Activated B cell treated with CpG ODN at 0.5 μM for 24 hours (primary cell): ENCODE data around the gene WBP2NL. TPM values are rescaled to one million over a fixed set of nuclear protein-coding genes. Genes with fewer than 3 reads are reported as not detected.

Experiments
- ATAC-seq: fragments of 200-7000 bp; cut with Tn5 transposase; one replicate; pipeline ENCODE4 v1.10.0; 2021; ENCODE audit warnings: low read depth, mild to moderate bottlenecking, moderate library complexity
- CTCF ChIA-PET: fragments of 350-600 bp; sonication (Branson Sonifier 250); formaldehyde crosslinking; loops from one replicate; lab custom pipeline; 2021; ENCODE audit warnings: antibody characterized with exemption; lab: Charles Lee
- POLR2A ChIA-PET: fragments of 350-600 bp; sonication (Branson Sonifier 250); formaldehyde crosslinking; loops from one replicate; lab custom pipeline; 2021; ENCODE audit warnings: antibody characterized with exemption; lab: Charles Lee
- DNase-seq: peaks from one replicate; pipeline ENCODE4 v3.0.0; 2022
- H3K27ac Mint-ChIP-seq: one replicate; pipeline ENCODE4 v1.8.0; 2020; ENCODE audit warnings: mixed read lengths
- H3K27me3 Mint-ChIP-seq: one replicate; pipeline ENCODE4 v1.8.0; 2021; ENCODE audit warnings: mixed read lengths
- H3K36me3 Mint-ChIP-seq: one replicate; pipeline ENCODE4 v1.8.0; 2021; ENCODE audit warnings: low read depth, mixed read lengths
- H3K4me1 Mint-ChIP-seq: one replicate; pipeline ENCODE4 v1.8.0; 2021; ENCODE audit warnings: mixed read lengths
- H3K4me3 Mint-ChIP-seq: one replicate; pipeline ENCODE4 v1.8.0; 2020; ENCODE audit warnings: mild to moderate bottlenecking, mixed read lengths
- H3K9me3 Mint-ChIP-seq: one replicate; pipeline ENCODE4 v1.8.0; 2020; ENCODE audit warnings: mixed read lengths
- intact Hi-C: fragments of 100-400 bp; cut with micrococcal nuclease; formaldehyde crosslinking; loops from one replicate; pipeline ENCODE4 v1.15.1; 2024
- total RNA-seq: library from RNA; stranded (reverse); gene quantifications from 2 replicates; pipeline ENCODE4 v1.2.3, GENCODE V29; 2022
- TF ChIP-seq, protein P1 (sequence below): fragments of 200-600 bp; IDR thresholded peaks from one replicate; pipeline ENCODE4 v1.8.0; 2022; ENCODE audit warnings: antibody characterized with exemption, mild to moderate bottlenecking

Gene WBP2NL
- total RNA-seq, 1 donor from 2014 or later = 7.8 TPM

DNA sequence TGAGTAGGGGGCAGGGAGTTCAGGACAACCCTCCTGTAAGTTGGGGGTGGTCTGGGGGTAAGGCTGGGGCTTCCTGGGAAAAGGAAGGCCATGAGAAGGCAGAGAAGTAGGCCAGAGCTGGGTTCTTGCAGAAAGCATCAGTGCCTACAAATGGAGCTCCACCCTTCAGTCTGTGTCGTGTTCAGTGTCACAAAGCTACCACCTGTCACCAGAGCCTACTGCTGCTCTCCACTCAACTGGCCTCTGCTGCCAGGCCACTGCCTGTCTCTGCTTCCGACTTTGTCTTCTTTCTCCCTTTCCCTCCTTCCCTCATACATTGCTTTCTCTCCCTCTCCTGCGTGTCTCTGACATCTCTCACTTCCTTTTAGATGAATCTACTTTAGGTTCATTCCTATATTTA is 3.4 kb upstream of the WBP2NL start:
- Mint-ChIP-seq H3K36me3 (peaks cover 3% of the 10 kb centered on the region), H3K27me3 (peaks cover 6% of the 10 kb centered on the region), H3K9me3 (no peaks in the 10 kb centered on the region), H3K4me1 (peaks cover 22% of the 10 kb centered on the region), H3K27ac (no peak overlapping the region), H3K4me3 (no peak overlapping the region)
- TF ChIP-seq, protein P1, sequence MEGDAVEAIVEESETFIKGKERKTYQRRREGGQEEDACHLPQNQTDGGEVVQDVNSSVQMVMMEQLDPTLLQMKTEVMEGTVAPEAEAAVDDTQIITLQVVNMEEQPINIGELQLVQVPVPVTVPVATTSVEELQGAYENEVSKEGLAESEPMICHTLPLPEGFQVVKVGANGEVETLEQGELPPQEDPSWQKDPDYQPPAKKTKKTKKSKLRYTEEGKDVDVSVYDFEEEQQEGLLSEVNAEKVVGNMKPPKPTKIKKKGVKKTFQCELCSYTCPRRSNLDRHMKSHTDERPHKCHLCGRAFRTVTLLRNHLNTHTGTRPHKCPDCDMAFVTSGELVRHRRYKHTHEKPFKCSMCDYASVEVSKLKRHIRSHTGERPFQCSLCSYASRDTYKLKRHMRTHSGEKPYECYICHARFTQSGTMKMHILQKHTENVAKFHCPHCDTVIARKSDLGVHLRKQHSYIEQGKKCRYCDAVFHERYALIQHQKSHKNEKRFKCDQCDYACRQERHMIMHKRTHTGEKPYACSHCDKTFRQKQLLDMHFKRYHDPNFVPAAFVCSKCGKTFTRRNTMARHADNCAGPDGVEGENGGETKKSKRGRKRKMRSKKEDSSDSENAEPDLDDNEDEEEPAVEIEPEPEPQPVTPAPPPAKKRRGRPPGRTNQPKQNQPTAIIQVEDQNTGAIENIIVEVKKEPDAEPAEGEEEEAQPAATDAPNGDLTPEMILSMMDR = no peak
- ChIA-PET POLR2A (interaction anchor here (0.9 kb wide), 1 partner anchor 95 kb away, joined by 3 read pairs; the partner anchor contains the start of gene NDUFA6), CTCF (no interaction called here)
- intact Hi-C loops = loop anchor here (5.0 kb wide), 2 partner anchors 37 to 38 kb away; no protein-coding TSS in a partner anchor
- ATAC-seq (no peak), DNase-seq (no peak)

DNA sequence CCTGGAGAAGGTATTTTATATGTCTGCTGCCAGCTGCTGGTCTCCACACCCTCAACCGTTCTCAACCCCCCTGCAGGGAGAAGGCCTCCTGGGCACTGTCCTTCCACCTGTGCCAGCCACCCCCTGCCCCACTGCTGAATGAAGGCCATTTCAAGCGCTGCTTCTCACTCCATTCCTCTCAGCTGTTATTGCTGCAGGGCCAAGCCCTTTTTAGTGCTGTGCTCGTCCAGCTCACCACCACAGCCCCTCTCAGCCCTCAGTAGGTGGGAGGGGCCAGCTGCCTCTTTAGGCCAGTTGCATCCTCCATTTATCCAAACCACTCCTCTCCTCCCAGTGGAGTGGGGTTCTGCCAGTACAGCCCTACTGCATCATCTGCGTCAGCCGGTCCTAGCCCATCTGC is 1.8 kb upstream of the WBP2NL start:
- TF ChIP-seq, protein P1 = no peak
- CTCF ChIA-PET = no interaction called here
- DNase-seq (no peak), ATAC-seq (no peak)
- POLR2A ChIA-PET = interaction anchor here (1.2 kb wide), 1 partner anchor 83 kb away, joined by 3 read pairs; the partner anchor contains the start of gene SMDT1
- Mint-ChIP-seq H3K9me3 (no peaks in the 10 kb centered on the region), H3K4me3 (no peak overlapping the region), H3K36me3 (peaks cover 15% of the 10 kb centered on the region), H3K27me3 (peaks cover 2% of the 10 kb centered on the region), H3K4me1 (peaks cover 22% of the 10 kb centered on the region), H3K27ac (no peak overlapping the region)
- intact Hi-C loops = loop anchor here (5.0 kb wide), 2 partner anchors 35 to 40 kb away; no protein-coding TSS in a partner anchor

DNA sequence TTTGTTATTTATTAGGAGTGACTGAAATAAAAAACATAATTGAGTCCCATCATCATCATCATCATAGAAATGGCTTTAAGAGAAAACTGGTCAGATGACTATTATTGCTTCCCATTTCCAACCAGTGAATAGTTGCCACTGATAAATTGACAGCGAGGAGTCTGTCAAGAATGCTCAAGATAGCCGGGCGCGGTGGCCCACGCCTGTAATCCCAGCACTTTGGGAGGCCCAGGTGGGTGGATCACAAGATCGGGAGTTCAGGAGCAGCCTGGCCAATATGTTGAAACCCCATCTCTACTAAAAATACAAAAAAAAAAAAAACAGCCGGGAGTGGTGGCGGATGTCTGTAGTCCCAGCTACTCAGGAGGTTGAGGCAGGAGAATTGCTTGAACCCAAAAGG is 1.9 kb downstream of the WBP2NL start:
- intact Hi-C loops = no loop called here
- no peak overlapping the region for H3K4me3 Mint-ChIP-seq
- H3K36me3 Mint-ChIP-seq = peaks cover 17% of the 10 kb centered on the region
- POLR2A ChIA-PET = interaction anchor here (2.6 kb wide), 1 partner anchor 90 kb away, joined by 38 read pairs; the partner anchor contains the start of gene NDUFA6
- peaks cover 22% of the 10 kb centered on the region for H3K4me1 Mint-ChIP-seq
- no peaks in the 10 kb centered on the region for H3K27me3 Mint-ChIP-seq
- no peak for ATAC-seq
- H3K27ac Mint-ChIP-seq = no peak overlapping the region
- CTCF ChIA-PET = no interaction called here
- TF ChIP-seq, protein P1 = no peak
- DNase-seq = no peak
- peaks cover under 1% of the 10 kb centered on the region for H3K9me3 Mint-ChIP-seq

DNA sequence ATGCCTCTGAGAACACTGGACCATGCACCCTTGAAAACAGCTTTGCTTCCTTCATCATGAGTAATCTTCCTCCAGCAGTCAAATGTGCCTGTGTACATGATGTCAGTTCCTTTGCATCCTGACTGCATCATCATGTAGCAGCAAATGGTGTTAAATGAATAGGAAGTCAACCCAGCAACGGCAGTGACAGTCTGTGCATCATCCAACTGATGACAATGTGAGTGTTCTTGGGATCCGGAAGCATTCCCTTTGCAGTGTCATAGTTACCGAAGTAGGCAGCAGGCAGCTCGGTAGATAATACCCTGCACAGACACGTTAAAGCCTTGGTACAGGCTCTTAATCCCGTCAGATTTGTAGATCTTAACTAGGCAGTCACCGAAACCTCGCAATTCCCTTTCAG is 2.5 kb downstream of the WBP2NL start:
- DNase-seq (no peak), ATAC-seq (no peak)
- no peaks in the 10 kb centered on the region for H3K27me3 Mint-ChIP-seq
- H3K27ac Mint-ChIP-seq = no peak overlapping the region
- intact Hi-C loops = no loop called here
- ChIA-PET POLR2A (no interaction called here), CTCF (no interaction called here)
- H3K4me1 Mint-ChIP-seq = peaks cover 22% of the 10 kb centered on the region
- TF ChIP-seq, protein P1 = no peak
- peaks cover 17% of the 10 kb centered on the region for H3K36me3 Mint-ChIP-seq
- peaks cover 5% of the 10 kb centered on the region for H3K9me3 Mint-ChIP-seq
- no peak overlapping the region for H3K4me3 Mint-ChIP-seq

DNA sequence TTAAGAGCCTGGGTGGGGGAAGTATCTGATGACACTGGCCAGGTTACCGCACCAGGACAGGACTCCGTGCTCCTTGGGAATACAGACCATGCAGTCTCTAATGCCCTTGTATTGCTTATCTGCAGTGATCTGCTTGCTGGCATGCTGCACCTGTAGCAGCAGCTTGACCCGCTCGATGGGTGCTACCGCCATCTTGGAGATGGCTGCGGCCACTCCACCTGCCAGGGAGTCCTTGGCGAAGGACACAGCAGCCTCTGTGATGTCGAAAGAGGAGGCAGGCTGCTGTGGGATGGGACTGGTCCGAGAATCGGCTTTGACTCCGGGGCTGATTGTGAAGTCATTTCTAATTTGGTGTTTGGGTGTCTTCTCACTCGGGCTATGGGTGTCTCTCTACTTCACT is 3.1 kb downstream of the WBP2NL start:
- Mint-ChIP-seq H3K4me3 (no peak overlapping the region), H3K9me3 (peaks cover 5% of the 10 kb centered on the region), H3K27me3 (no peaks in the 10 kb centered on the region), H3K36me3 (peaks cover 17% of the 10 kb centered on the region), H3K4me1 (peaks cover 22% of the 10 kb centered on the region), H3K27ac (no peak overlapping the region)
- intact Hi-C loops = no loop called here
- ChIA-PET POLR2A (no interaction called here), CTCF (no interaction called here)
- TF ChIP-seq, protein P1 = no peak
- ATAC-seq = no peak
- no peak for DNase-seq
